Measurements from ENCODE around the gene MED10.

MED10 gene

GRCh38 chr5:6338871-6339270 lies 39.5 kb downstream of the MED10 start:
- no peaks in the 10 kb centered on the region for H3F3A ChIP-seq (ENCODE audit: insufficient read depth, low read length)
- no peaks in the 10 kb centered on the region for H3K9me3 ChIP-seq (ENCODE audit: low read length)
- no peaks in the 10 kb centered on the region for H3K36me3 ChIP-seq (ENCODE audit: insufficient read depth, low read length)
- no peaks in the 10 kb centered on the region for H3K27me3 ChIP-seq (ENCODE audit: insufficient read depth, low read length)
- TF ChIP-seq CTCF (IDR thresholded peaks at IDR 0.05; ENCODE audit: low read length) (no peak), EZH2 (IDR thresholded peaks at IDR 0.05; ENCODE audit: borderline replicate concordance, low read length) (no peak)
- no peaks in the 10 kb centered on the region for H3K9me2 ChIP-seq (ENCODE audit: low read depth, low read length)
- H4K20me1 ChIP-seq (ENCODE audit: insufficient read depth, low read length): no peaks in the 10 kb centered on the region
- H3K27ac ChIP-seq (ENCODE audit: low read depth, low read length, poor library complexity, severe bottlenecking): no peak overlapping the region
- no peak overlapping the region for H2AFZ ChIP-seq (ENCODE audit: low read length)
- H3K9ac ChIP-seq (ENCODE audit: low read length): no peak overlapping the region
- no peaks in the 10 kb centered on the region for H3K79me2 ChIP-seq (ENCODE audit: insufficient read depth, low read length)
- no peak overlapping the region for H3K4me2 ChIP-seq (ENCODE audit: low read length)
- H3K4me3 ChIP-seq (ENCODE audit: low read depth, low read length, poor library complexity, severe bottlenecking): no peak overlapping the region
- H3K4me1 ChIP-seq (ENCODE audit: insufficient read depth, low read length, severe bottlenecking): no peaks in the 10 kb centered on the region

GRCh38 chr5:6338135-6338534 lies 40.2 kb downstream of the MED10 start:
- TF ChIP-seq CTCF (IDR thresholded peaks at IDR 0.05; ENCODE audit: low read length): no peak
- no peak for TF ChIP-seq EZH2 (IDR thresholded peaks at IDR 0.05; ENCODE audit: borderline replicate concordance, low read length)
- Histone ChIP-seq H3K9me2 (ENCODE audit: low read depth, low read length) (no peaks in the 10 kb centered on the region), H3K27ac (ENCODE audit: low read depth, low read length, poor library complexity, severe bottlenecking) (no peak overlapping the region), H4K20me1 (ENCODE audit: insufficient read depth, low read length) (no peaks in the 10 kb centered on the region), H3K4me3 (ENCODE audit: low read depth, low read length, poor library complexity, severe bottlenecking) (no peak overlapping the region), H3K27me3 (ENCODE audit: insufficient read depth, low read length) (no peaks in the 10 kb centered on the region), H2AFZ (ENCODE audit: low read length) (no peak overlapping the region), H3K9me3 (ENCODE audit: low read length) (no peaks in the 10 kb centered on the region), H3K4me2 (ENCODE audit: low read length) (no peak overlapping the region), H3K9ac (ENCODE audit: low read length) (no peak overlapping the region), H3K79me2 (ENCODE audit: insufficient read depth, low read length) (no peaks in the 10 kb centered on the region), H3K36me3 (ENCODE audit: insufficient read depth, low read length) (no peaks in the 10 kb centered on the region), H3F3A (ENCODE audit: insufficient read depth, low read length) (no peaks in the 10 kb centered on the region), H3K4me1 (ENCODE audit: insufficient read depth, low read length, severe bottlenecking) (no peaks in the 10 kb centered on the region)

- no peak overlapping the region for H3K4me3 ChIP-seq (ENCODE audit: low read depth, low read length, poor library complexity, severe bottlenecking)
- no peaks in the 10 kb centered on the region for H3K4me1 ChIP-seq (ENCODE audit: insufficient read depth, low read length, severe bottlenecking)
- H3F3A ChIP-seq (ENCODE audit: insufficient read depth, low read length): no peaks in the 10 kb centered on the region
- no peaks in the 10 kb centered on the region for H4K20me1 ChIP-seq (ENCODE audit: insufficient read depth, low read length)
- peaks cover 3% of the 10 kb centered on the region; the same call in 1 of the 2 replicates for H3K9me3 ChIP-seq (ENCODE audit: low read length)
- no peaks in the 10 kb centered on the region for H3K27me3 ChIP-seq (ENCODE audit: insufficient read depth, low read length)
- H3K27ac ChIP-seq (ENCODE audit: low read depth, low read length, poor library complexity, severe bottlenecking): no peak overlapping the region
- H3K9me2 ChIP-seq (ENCODE audit: low read depth, low read length): no peaks in the 10 kb centered on the region
- H3K36me3 ChIP-seq (ENCODE audit: insufficient read depth, low read length): no peaks in the 10 kb centered on the region
- H3K79me2 ChIP-seq (ENCODE audit: insufficient read depth, low read length): no peaks in the 10 kb centered on the region
- no peak overlapping the region for H3K4me2 ChIP-seq (ENCODE audit: low read length)
- TF ChIP-seq EZH2 (IDR thresholded peaks at IDR 0.05; ENCODE audit: borderline replicate concordance, low read length) (no peak), CTCF (IDR thresholded peaks at IDR 0.05; ENCODE audit: low read length) (no peak)
- H2AFZ ChIP-seq (ENCODE audit: low read length): no peak overlapping the region
- H3K9ac ChIP-seq (ENCODE audit: low read length): no peak overlapping the region
Observed at GRCh38 chr5:6333182-6333905, 45.0 kb downstream of the MED10 start.
